GM19238 (cell line): ENCODE data around the gene RING1.
A peak's percentile ranks its signal among the peaks of the same experiment; 100 is the strongest.

Experiments
- DNase-seq: peaks from one replicate; pipeline ENCODE4 v3.0.0; 2011; ENCODE audit warnings: low spot score; ENCODE audit not compliant: insufficient read length

The RING1 gene

GRCh38 chr6:33241968-33242367 is 33.7 kb downstream of the RING1 start:
- DNase-seq = no peak

GRCh38 chr6:33243476-33243875 is 35.2 kb downstream of the RING1 start:
- DNase-seq = no peak

GRCh38 chr6:33247977-33248642 is 39.8 kb downstream of the RING1 start:
- DNase-seq = peak; percentile 41

GRCh38 chr6:33248643-33248931 is 40.3 kb downstream of the RING1 start:
- DNase-seq = no peak

GRCh38 chr6:33248932-33249731 is 40.8 kb downstream of the RING1 start:
- peak; percentile 79 for DNase-seq

GRCh38 chr6:33249732-33250630 is 41.7 kb downstream of the RING1 start:
- no peak for DNase-seq

GRCh38 chr6:33250731-33251130 is 42.4 kb downstream of the RING1 start:
- DNase-seq = no peak

- no peak for DNase-seq
Observed at GRCh38 chr6:33251395-33252012, 43.2 kb downstream of the RING1 start.

GRCh38 chr6:33252759-33253158 is 44.5 kb downstream of the RING1 start:
- no peak for DNase-seq

- no peak for DNase-seq
Observed at GRCh38 chr6:33254591-33254990, 46.3 kb downstream of the RING1 start.

GRCh38 chr6:33259032-33259431 is 50.7 kb downstream of the RING1 start:
- no peak for DNase-seq
